Kidney tubule cell (primary cell): ENCODE measurements around the gene YIF1A.
A peak's percentile ranks its signal among the peaks of the same experiment; 100 is the strongest.

Source experiments
- DNase-seq: peaks from one replicate; pipeline ENCODE4 v3.0.0-alpha.2; 2018; ENCODE audit warnings: low spot score

YIF1A gene, protein sequence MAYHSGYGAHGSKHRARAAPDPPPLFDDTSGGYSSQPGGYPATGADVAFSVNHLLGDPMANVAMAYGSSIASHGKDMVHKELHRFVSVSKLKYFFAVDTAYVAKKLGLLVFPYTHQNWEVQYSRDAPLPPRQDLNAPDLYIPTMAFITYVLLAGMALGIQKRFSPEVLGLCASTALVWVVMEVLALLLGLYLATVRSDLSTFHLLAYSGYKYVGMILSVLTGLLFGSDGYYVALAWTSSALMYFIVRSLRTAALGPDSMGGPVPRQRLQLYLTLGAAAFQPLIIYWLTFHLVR

GRCh38 chr11:66288671-66289547 lies at the start of gene YIF1A:
YIF1A (minus strand) TSS chr11:66289143; CDS start chr11:66288985, 158 bp downstream.
- peak; percentile 100 for DNase-seq

GRCh38 chr11:66337103-66337899 lies 48.4 kb upstream of the YIF1A start:
- no peak for DNase-seq

DNA sequence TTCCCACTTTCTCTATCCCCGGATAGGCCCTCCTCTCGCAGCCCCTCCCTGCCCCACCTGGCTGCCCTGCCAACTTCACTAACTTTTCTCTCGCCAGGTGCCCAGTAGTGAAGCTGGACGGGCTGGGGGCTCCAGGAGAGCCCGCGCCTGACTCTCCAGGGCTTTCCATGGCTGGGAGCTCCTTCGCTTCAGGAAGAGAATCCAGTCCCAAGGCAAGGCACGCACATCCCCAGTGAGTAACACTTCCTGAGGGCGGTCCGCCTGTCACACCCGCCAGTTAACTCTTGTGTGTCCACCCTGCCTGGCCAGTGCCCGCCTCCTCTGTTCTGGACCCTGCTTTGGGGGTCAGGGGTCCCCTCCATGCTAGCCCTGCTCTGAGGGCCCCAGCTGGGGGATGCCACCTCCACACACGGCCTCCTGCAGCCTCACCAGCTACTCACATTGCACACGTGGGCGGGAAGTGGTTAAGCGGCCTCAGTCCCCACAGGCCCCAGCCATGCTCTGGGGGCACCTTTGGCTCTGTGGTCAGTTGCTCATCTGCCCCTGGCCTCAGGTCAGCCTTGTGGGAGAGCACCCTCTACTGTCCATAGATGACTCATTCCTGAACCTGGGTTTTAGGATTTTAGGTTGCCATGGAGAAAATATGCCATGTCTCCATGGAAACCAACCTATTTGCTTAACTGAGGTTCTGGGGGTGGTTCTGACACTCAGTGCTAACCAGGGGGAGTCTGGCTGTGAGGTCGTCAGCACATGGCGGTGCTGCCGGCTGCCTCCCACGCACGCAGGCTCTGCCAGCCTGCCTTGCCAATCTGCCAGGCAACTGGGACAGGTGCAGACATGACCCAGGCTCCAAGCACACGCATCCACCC lies 47.5 kb upstream of the YIF1A start, which contains the start of gene RIN1:
Gene RIN1, minus strand, starts transcription at position 201 of the 869 bp plus-strand sequence. Its CDS starts 32 bp downstream, at position 169.
- peak; percentile 99 for DNase-seq

GRCh38 chr11:66335531-66336233 lies 46.7 kb upstream of the YIF1A start:
- peak; percentile 61 for DNase-seq

DNA sequence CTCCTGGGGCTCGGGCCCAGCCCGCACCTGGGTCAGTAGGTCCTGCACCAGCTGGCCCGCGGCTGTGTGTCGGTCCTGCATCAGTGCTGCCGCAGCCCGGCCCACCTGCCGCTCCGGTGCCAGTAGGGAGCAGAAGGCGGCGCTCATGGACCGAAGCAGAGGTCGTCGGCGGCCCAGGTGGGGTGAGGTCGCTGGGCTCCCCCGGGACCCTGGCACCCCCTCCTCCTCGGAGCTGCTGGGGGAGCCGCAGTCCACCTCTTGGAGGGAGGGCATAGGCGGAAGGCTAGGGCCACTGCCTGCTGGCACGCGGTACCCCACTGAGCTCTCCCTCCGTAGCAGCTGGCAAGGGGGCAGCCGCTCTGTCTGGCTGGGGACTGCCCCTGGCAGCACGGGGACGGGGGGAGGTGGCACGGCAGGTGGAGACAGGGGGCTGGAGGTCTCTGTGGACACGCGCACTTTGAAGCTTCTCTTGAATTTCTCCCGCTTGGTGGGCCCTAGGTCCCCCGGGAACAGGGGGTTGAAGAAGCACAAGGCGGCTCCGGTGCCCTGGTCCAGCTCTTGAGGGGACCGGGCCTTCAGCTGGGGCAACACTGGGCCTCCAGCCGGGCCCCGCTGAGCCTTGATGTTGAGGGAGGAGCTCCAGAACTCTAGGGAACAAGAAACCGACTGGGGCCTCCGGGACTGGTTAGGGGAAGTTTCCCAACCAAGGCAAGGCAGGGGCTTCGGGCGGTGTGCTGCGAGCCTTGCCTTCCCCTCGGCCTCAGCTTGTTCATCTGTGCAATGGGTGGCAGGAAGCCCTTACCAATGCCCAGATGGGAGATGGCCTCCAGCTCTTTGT lies 45.9 kb upstream of the YIF1A start:
- DNase-seq: no peak

- no peak for DNase-seq
These were observed 45.1 kb upstream of the YIF1A start for GRCh38 chr11:66333896-66334604.

DNA sequence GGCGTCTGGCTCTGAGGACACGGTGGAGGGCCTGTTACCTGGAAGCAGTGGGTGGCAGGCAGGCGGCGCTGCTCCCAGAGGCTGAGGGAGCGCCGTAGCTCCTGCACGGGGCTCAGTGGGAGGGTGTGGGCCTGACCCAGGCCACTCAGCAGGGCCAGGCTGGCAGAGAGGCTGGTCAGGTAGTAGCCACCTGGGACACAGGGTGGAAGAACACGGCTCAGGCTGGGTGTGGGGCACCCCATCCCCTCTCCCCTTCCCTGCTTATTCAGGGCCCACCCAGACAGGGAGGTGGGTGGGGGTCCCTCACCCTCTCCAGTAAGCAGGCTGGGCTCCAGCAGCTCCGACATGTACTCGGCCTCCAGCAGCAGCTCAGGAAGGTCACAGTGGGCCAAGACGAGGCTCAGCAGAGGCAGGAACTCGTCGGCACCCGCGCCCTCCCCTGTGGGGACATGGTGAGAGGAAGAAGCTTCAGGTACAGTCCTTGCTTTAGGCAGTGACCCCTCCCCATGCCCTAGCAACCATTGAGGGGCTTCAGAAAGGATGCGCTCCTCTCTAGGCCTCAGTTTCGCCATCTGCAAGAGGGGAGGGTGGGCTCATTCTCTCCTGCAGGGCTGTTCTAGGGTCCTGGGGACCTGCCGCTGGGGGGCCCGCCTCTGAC lies 44.4 kb upstream of the YIF1A start:
- DNase-seq: no peak

- DNase-seq: no peak
These were observed 43.7 kb upstream of the YIF1A start for GRCh38 chr11:66332371-66333219.

DNA sequence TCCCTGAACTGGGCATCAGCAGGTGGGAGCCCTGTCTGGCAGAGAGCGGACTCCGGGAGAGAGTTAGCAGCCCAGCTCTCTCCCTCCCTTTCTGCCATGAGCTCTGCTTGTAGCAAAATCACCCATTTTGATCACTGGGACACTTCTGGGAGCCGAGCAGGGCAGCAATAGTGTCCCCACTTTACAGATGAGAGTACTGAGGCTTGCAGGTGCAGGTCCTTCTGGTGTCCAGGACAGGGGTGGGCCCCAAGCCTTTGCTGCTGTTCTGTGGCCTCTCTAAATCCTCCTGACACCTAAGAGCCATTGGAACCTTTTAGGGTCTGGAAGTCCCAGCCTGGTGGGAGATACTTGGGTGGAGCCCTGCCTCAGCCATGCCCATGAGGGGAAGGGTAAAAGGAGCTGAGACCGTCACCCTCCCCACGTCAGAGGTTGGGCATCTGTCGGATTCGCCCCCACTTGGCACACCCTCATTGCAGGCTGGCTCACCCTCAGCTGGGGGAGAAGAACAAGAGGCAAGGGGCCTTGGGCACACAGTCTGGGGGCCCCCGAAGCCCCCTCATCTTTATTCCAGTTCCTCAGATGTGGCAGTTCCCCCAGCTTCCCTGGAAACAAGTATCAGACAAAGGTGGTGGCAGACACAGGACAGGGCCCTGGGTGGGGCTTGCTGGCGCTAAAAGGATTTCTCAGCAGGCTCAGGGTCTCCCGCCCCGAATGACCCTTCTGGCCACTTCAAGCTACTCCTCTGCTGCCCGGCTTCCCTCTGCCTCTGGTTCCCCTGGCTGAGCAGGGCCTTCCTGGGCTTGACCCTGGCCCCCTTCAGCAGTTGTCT lies 42.8 kb upstream of the YIF1A start:
- DNase-seq: no peak

GRCh38 chr11:66330931-66331330 lies 42.0 kb upstream of the YIF1A start:
- DNase-seq: no peak

- DNase-seq: no peak
These were observed 40.3 kb upstream of the YIF1A start for GRCh38 chr11:66329165-66329673.

DNA sequence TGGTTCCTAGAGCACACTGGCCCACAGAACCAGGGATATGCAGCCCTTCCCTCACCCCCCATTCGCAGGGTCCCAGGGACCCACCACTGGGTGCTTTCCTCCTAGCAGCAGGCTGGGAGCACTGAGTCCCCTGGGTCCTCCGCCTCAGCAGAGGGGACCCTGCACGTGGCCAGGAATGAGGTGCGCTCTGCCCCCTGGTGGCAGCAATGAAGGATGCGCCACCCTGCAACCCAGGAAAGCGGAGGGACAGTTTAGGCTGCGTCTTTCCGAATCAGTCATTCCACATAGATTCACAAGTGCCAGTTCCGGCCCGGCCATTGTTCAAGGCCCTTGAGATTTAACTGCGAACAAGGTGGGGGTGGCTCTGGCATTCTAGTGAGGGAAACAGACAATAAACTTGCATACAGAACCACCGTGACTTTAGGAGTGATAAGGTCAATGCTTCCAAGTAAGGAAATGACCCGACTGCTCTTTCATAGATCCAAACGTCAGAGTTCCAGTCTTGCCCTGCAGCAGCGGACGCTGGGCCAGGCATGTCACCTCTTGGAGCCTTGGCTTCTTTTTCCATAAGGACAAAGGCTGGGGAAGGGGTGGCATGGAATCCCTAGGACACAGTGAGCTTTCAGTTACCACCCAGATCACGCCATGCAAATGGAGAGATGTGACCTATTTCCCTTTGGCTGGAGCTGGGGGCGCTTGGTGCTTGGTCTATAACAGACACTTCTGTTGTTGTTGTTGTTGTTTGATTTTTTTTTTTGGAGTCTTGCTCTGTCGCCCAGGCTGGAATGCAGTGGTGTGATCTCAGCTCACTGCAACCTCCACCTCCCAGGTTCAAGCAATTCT lies 39.6 kb upstream of the YIF1A start:
- peak; percentile 78 for DNase-seq

DNA sequence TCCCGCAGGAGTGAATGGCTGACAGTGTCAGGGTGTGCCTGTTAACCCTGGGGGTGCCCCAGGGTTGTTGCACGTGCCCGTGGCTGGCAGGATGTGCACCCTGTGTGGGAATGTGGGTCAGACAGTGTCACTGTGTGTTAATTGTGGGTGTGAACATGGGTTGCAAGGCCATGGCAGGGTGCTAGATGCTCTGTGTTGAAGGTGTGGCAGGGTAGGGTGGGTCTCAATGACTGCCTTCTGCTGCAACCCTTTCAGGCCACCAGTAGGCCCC lies 39.0 kb upstream of the YIF1A start:
- no peak for DNase-seq

GRCh38 chr11:66327171-66328030 lies 38.5 kb upstream of the YIF1A start:
- DNase-seq: peak; percentile 62
